HG03457 (cell line): Measurements from ENCODE around the gene PA2G4.
"Not testable (repeated sequence)": the region's sequence is repeated elsewhere in the genome, so short reads cannot be mapped to it uniquely, and the experiment has no call there.

Experiments used
- ATAC-seq: cut with Tn5 transposase; IDR thresholded peaks from one replicate; pipeline ENCODE4 v1.9.1; 2021; ENCODE audit warnings: moderate number of reproducible peaks; ENCODE audit not compliant: unreplicated experiment

PA2G4 gene

DNA sequence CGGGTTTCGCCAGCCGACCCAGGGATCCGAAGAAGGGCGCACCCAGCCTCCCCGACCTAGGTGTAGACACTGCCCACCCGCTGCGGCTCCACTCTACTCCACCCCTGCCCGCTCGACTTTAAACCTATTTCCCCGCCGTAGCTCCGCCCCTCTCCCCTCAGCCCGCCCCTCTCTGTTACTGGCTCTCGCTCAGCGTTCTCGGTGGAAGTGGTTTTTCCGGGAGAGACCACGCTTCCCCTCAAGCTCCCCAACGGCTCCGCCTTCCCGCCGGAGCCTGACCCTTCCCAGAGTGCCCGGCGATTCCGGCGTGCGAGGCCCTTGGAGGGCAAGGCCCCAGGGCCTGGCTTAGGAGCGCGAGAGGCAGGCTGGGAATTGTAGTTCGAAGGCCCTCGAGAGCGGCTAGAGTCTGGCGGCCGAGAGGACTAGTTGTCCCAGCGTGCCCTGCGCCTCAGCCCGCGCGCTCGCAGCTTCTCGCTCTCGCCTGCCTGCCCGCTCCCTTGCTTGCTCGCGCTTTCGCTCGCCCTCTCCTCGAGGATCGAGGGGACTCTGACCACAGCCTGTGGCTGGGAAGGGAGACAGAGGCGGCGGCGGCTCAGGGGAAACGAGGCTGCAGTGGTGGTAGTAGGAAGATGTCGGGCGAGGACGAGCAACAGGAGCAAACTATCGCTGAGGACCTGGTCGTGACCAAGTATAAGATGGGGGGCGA is at the start of gene PA2G4:
Gene PA2G4 (plus strand): TSS at position 451 of the 706 bp plus-strand sequence. CDS start 179 bp downstream, at position 630.
- peak; percentile 88 for ATAC-seq

DNA sequence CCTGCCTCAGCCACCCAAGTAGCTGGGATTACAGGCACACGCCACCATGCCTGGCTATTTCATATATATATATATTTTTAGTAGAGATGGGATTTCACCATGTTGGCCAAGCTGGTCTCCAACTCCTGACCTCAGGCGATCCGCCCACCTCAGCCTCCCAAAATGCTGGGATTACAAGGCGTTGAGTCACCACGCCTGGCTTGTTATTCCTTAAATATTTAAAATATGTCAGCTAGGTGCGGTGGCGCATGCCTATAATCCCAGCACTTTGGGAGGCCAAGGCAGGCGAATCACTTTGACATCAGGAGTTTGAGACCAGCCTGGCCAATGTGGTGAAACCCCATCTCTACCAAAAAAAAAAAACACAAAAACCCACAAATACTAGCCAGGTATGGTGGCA is 44.4 kb upstream of the PA2G4 start:
- not testable (repeated sequence) for ATAC-seq

DNA sequence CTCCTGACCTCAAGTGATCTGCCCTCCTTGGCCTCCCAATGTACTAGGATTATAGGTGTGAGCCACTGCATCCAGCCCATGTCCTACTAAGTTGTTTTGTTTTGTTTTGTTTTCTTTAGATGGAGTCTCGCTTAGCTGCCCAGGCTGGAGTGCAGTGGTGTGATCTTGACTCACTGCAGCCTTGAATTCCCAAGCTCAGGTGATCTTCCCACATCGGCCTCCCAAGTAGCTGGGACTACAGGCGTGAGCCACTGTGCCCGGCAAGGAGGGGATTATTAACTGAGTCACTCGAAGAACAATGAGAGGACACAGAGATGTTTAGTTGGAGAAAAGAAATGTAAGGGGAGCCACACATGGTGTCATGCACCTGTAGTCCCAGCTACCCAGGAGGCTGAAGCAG is 42.4 kb upstream of the PA2G4 start:
- ATAC-seq: no peak

DNA sequence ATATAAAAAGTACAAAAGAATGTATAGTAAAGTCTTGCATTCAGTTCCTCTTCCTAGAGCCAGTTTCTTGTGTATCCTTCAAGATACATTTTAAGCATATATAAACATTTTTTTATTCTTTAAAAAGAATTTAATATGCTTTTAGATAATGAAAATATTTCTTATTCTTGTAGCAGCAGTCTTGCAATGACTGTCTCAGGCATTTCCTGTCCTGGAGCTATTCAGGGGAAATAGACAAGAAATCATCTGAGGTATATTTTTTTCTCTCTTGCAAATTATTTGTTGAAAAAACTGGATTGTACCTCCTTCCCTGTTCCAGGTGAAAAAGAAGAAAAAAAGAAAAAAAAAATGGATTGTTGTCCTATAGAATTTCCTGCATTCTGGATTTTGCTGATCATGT is 41.4 kb upstream of the PA2G4 start:
- ATAC-seq: no peak

DNA sequence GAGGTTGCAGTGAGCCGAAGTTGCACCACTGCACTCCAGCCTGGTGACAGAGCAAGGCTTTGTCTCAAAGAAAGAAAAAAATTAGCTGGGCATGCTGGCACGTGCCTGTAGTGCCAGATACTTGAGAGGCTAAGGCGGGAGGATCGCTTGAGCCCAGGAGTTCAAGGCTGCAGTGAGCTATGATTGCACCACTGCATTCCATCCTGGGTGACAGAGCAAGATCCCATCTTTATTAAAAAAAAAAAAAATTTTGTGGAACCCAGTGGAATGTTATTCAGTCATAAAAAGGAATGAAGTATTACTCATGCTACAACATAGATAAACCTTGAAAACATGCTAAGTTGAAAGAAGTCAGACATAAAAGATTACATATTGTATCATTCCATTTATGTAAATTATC is 32.7 kb upstream of the PA2G4 start:
- ATAC-seq: no peak

DNA sequence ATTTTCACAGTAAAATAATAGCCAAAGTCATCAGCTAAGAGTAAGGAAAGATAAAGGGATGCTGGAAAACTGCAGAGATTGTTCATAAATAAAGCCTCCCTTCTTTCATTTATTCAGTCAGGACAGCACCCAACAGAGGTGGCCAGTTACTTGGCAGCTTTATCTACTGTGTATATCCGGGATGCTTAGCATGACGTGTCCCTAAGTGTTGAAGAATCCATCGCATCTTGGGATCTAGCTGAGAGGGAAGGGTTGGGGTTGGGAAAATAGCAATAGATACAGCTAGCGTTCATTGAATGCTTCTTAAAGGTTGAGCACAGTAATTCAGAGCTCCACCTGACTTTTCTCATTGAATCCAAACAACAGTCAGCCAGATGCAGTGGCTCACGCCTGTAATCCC is 30.0 kb upstream of the PA2G4 start:
- ATAC-seq: no peak

DNA sequence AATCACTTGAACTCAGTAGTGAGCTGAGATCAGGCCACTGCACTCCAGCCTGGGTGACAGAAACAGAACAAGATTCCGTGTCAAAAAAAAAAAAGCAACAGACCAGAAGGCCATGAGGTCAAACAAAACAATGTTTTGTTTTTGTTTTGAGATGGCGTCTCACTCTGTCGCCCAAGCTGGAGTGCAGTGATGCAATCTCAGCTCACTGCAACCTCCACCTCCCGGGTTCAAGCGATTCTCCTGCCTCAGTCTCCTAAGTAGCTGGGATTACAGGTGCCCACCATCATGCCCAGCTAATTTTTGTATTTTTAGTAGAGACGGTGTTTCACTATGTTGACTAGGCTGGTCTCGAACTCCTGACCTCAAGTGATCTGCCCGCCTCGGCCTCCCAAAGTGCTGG is 26.4 kb upstream of the PA2G4 start:
- ATAC-seq: not testable (repeated sequence)

DNA sequence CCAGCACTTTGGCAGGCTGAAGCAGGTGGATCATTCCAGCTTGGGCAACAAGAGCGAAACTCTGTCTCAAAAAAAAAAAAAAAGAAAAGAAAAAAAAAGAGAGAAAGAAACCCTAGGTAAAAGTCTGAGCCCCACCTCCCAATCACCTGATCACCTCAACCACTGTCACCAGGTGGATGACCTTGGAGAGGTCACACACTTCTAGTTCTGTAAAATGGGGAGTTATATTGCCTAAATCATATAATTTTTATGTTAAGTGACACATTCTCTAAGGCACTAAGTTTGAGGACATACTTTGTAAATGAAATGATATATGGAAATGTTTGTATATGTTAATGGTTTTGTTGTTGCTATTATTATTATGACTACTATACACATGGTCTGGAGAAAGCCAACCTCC is 25.9 kb upstream of the PA2G4 start:
- no peak for ATAC-seq

DNA sequence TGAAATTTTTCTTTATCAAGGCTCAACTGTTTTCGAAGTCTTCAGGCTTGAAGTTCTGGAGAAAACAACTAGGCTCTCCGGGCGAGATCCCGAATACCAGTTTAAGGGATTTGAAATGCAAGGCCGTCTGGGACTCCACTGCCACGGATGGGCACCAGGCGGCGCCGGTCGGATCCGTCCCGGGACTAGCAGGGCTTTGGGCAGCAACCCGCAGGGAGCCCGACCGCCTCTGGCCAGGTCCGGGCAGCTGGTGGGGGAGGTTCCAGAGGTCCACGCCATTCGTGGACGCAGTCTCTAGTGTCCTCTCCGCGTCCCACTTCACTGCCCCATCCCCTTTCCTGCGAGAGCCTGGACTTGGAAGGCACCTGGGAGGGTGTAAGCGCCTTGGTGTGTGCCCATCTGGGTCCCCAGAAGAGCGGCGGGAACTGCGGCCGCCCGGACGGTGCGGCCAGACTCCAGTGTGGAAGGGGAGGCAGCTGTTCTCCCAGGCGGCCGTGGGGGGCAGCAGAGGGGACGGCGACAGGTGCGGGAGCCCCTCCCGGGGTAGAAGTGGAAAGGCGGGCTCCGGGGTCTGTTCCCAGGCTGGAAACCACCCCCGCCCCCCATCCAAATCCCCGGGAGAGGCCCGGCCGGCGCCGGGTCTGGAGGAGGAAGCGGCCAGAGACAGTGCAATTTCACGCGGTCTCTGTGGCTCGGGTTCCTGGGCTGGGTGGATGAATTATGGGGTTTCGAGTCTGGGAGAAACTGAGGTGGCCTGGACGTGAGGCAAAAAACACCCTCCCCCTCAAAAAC is 25.2 kb upstream of the PA2G4 start:
- ATAC-seq: no peak

DNA sequence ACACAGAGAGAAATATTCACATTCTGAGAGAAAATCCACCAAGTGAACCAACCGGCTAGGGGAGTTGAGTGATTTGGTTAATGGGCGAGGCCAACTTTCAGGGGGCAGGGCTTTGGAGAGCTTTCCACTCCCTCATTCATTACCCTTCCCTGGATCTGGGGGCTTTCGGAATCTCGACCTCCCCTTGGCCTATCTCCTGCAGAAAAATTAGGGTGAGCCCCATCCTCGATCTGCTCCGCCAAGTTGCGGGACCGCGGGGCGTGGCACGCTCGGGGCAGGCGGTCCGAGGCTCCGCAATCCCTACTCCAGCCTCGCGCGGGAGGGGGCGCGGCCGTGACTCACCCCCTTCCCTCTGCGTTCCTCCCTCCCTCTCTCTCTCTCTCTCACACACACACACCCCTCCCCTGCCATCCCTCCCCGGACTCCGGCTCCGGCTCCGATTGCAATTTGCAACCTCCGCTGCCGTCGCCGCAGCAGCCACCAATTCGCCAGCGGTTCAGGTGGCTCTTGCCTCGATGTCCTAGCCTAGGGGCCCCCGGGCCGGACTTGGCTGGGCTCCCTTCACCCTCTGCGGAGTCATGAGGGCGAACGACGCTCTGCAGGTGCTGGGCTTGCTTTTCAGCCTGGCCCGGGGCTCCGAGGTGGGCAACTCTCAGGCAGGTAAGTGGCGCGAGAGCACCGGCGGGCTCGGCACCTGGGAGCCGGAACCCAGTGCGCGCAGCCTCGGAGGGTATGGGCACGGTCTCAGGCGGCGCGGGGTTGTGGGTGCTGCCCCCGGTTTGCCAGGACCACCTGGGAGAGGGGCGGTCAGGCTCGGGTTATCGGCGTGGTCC is 24.4 kb upstream of the PA2G4 start, which contains the start of gene ERBB3:
Gene ERBB3 (plus strand): TSS at position 443 of the 833 bp plus-strand sequence. CDS start 136 bp downstream, at position 579.
- ATAC-seq: no peak

DNA sequence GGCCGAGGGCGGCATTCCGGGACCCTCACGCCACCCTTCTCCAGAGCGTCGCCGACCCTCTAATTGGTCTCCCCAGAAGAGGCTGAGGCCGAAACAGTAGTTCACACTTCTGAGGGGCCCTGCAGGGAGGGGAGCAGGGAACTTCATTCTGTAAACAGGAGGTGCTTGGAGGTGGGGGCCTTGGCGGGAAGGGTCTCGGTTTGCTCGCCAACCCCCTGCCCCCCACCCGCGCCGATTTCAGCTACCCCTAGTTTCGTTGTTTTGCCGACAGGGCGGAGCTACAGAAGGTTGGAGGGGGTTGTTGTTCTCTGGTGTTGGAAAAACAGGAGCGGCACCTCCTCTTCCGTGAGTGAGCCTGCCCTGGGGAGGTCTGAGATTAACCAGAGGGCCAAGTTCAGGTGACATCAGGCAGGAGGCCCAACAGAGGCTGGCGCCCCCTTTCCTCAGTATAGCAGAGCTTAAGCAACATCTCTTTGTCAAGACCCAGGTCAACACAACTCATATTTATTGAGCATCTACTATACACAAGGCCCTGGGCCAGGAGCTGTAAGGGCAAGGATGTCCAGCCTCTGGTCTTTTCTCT is 23.7 kb upstream of the PA2G4 start:
- no peak for ATAC-seq

DNA sequence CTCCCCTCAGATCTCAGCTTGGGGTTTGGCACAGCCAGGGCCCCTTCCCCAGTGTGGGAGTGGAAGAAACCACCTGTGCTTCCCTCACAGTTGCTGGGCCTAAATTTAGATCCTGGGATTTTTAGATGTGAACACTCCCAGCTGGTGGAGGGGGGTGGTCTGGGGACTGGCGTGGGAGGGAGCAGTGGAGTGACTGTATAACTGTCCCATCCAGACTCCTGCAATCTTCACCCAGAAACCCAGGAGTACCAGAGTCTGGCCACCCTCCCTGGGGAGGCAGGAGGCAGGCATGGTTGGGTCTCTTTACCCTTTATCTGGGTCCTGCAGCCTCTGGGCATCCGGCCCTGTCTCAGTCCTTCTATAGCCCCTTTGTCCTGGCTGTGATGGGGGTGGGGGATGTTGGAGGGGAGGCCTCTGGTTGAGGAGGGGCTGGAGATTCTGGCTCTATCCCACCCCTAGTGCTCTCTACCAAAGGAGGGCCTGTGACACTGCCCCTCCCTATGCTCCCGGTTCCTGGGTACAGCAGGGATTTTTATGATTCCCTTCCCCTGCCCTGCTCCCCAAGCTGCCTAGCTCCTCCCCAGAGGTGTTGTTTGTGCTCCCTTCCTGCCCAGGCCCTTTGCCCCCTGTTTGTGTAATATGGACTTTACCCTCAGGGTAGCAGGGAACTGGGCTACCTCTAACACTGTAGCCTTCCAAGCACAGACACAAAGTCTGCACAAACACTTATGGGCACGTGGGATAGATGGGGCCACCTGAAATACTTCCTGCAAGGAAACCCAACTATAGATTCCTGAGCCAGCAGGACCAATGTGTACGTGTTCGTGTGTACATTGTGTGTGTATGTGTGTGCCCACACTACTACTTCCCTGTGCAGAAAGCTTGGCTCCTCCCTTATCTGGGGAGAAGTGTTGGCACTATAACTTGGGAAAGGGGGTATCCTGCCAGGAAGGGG is 22.7 kb upstream of the PA2G4 start:
- ATAC-seq: no peak

DNA sequence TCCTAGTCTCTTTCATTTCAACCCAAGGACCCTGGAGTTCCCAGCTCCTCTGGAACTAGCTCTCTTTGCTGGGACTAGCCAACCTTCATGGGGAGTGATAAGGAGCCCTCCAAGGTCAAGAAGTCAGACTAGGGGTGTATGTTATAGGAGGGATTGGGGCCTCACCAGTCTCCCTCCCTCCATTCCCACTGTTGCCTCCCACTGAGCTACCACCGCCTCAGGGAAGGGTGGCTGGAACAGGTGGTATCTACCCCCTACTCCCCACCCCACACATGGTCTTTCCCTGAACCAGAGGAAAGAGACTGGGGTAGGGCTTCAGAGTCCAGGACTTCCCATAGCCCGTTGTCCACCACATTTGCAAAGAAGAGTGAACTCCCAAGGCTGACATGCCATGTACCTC is 22.0 kb upstream of the PA2G4 start:
- no peak for ATAC-seq

DNA sequence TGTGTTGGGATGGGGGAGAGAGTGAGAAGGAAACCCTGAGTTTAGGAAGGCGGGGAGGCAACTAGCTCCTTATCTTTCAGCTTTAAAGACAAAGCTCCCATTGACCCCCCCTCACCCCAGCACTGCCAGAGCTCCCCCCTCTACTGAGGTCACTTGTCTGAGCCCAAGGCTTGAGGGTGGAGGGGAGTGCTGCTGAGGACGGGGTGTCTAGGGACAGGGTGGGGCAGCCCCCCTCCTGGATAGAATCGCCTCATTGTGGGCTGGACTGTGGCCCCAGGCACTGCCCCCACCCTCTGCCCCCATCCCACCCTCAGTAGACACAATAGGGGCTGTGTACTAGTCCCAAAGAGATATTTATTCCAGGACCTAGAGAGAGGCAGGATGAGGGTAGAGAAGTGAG is 21.4 kb upstream of the PA2G4 start:
- ATAC-seq: no peak

DNA sequence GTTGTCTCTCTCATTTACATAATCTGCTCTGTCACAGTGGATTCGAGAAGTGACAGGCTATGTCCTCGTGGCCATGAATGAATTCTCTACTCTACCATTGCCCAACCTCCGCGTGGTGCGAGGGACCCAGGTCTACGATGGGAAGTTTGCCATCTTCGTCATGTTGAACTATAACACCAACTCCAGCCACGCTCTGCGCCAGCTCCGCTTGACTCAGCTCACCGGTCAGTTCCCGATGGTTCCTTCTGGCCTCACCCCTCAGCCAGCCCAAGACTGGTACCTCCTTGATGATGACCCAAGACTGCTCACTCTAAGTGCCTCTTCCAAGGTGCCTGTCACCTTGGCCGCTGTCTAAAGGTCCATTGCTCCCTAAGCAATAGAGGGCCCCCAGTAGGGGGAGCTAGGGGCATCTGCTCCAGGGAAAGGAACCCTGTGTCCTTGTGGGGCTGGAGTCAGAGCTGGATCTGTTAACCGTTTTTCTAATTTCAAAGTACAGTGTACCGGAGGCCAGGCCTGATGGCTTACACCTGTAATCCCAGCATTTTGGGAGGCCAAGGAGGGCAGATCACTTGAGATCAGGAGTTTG is 19.3 kb upstream of the PA2G4 start:
- no peak for ATAC-seq

DNA sequence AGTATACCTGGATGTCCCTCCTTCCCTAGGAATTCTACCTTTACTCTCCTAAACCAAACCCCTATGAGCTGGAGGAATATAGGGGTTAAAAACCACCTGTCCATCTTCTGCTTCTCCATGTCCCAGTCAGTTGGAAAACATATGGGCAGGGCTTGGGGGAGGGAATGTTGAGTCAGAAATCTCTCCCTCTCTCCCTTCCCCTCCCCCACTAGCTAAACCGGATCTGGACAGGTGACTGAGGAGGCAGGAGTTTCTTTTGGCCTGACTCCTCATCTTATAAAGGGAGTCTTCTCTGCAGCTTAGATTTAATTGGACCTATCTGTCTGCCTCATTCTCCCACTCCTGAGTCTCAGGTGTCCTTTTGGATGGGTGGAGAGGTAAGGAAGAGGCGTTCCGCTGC is 18.3 kb upstream of the PA2G4 start:
- ATAC-seq: no peak

DNA sequence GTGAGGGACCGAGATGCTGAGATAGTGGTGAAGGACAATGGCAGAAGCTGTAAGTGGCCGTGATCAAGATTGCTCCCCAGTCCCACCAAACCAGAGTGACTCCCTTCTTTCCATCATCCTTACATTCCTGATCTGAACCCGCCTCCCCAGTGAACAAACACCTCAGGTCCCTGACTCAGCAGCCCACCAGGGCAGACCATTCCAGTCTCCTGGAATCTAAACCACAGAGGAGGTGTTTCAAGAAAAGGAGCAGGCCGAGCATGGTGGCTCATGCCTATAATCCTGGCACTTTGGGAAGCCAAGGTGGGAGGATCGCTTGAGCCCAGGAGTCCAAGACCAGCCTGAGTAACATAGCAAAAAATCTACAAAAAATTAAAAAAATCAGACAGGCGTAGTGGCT is 17.8 kb upstream of the PA2G4 start:
- no peak for ATAC-seq

DNA sequence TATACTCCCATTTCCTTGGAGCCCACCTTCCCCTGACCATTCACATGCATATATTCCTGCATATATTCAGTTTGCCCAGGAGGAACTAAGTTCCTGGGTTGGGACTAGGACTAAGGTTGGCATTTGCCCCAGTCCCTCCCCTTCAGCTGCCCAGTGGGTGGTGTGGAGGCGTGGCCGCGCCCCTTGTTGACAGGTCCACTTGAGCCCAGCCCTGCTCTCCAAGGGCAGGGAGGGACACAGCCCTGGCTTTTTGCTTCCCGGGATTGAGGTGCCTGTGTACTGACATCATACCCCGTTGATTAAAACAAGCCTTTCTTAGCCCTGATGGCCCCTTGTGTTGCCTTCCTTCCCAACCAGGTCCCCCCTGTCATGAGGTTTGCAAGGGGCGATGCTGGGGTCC is 17.1 kb upstream of the PA2G4 start:
- ATAC-seq: no peak

DNA sequence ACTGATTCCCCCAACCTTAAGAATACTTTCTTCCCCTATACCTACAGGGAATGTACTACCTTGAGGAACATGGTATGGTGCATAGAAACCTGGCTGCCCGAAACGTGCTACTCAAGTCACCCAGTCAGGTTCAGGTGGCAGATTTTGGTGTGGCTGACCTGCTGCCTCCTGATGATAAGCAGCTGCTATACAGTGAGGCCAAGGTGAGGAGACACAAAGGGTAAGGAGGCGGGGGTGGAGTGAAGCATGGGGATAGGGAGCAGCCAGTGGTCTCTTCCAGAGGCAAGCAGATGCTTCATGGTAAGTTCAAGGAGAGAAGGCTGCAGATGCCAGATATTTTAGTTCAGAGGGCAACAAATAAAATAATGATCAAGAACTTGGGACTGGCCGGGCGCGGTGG is 6.6 kb upstream of the PA2G4 start:
- no peak for ATAC-seq

DNA sequence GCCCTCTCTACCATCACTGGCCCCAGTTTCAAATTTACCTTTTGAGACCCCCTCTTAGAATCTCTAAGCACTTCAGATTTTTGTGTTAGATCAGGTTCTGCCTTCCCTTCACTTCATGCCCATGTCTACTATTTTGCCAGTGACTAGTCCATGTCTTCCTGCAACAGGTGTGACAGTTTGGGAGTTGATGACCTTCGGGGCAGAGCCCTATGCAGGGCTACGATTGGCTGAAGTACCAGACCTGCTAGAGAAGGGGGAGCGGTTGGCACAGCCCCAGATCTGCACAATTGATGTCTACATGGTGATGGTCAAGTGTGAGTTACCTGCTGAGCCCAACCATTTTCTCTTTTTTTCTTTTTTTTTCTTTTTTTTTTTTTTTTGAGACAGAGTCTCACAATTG is 5.8 kb upstream of the PA2G4 start:
- no peak for ATAC-seq
